Measurements from ENCODE around the gene ZNF200.
A peak's percentile ranks its signal among the peaks of the same experiment; 100 is the strongest.

DNA sequence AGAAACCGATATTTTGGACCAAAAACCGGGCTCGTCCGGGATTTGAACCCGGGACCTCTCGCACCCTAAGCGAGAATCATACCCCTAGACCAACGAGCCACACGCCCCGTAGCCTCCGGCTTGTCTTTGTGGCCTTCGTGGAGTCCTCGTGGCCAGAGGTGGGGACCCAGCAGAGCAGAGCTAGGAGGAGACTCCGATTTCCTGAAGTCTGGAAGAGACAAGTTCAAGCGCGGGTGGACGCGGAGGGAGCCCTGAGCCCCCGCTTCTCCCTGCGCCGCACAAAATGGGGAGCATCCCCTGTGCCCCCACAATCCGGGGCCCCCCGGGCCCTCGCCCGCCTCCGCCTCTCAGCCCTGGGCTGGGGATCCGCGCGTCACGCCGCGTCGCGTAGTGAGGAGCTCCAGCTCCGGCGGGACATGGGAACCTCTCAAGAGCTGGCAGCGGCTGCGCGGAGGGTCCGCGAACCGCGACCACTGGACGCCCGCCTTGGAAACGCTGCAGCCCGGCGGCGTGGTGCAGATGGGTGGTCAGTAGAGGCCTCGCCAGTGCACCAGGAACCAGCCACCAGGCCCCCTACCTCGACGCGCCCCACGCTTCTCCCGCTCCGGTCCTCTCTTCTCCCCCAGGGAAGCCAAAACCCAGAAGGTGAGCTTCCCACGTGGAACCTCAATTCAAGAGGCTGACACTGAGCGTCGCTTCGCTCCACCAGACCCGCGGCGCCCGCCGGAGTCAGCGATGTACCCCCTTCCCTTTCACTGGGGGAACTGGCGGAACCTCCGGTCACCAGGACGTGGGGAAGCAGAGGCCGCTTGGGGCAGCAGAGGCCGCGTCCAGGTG, 52.1 kb downstream of the ZNF200 start:
- peak in 1 of 2 donors; percentile 41 for TF ChIP-seq CTCF (conservative IDR thresholded peaks at IDR 0.05 in 1 of 2, IDR thresholded peaks at IDR 0.05 in 1 of 2; ENCODE audit: low read depth in 1 of 2, low read length in 2 of 2)
- TF ChIP-seq EZH2 (IDR thresholded peaks at IDR 0.05; ENCODE audit: low read length, missing control alignments): peak; percentile 56
